C4-2B (cell line): Measurements from ENCODE around the gene TUNAR.

ENCODE experiments used
- H3K27ac ChIP-seq: fragments of 450-650 bp; 2 replicates; pipeline ENCODE4 v1.5.1; 2017
- CTCF ChIP-seq: fragments of 450-650 bp; conservative IDR thresholded peaks from 2 replicates; pipeline ENCODE4 v1.5.1; 2017; ENCODE audit warnings: mild to moderate bottlenecking
- ZFX ChIP-seq: fragments of 450-650 bp; IDR thresholded peaks from 2 replicates; pipeline ENCODE4 v1.6.1; 2017

The TUNAR gene

GRCh38 chr14:95886366-95887056, 9.9 kb downstream of the TUNAR start:
- TF ChIP-seq ZFX (no peak), CTCF (no peak)
- peak overlapping the region; percentile 78 for H3K27ac ChIP-seq

GRCh38 chr14:95887351-95887750, 10.7 kb downstream of the TUNAR start:
- peak overlapping the region; percentile 78 for H3K27ac ChIP-seq
- no peak for TF ChIP-seq ZFX
- TF ChIP-seq CTCF, result no peak

DNA sequence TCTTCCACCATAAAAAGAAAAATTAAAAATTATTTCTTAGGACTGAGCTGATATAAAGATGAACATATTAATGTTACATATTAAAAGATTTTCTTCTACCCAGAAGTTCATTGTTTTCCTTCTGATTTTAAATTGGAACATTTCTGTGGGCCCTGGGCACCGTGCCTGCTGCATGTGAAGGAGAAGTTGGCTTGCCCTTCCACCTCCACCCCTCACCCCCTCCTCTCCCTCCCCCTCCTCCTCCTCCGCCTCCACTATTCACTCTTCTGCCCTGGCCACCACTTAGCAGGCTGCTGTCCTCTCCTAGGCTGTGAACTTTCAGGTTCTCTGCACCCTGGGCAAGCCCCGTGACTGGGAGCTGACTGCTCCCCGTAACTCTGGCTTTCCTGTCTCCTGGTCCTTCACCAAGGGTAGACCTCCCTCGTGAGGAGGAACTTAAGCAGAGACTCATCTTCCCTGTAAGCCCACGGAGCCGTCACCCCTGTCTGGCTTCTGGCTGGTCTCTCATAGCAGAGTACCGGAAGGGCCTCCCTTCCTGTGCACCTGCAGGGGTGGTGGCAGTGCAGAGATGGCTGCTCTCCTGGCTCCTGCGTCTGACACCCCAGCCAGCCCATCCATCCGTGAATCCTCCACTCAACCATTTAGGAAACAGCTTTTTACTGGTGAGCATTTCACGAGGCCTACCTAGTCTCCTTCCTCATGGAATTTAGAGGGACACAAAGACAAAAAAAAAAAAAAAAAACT, 12.8 kb downstream of the TUNAR start:
- no peak for TF ChIP-seq ZFX
- TF ChIP-seq CTCF, result no peak
- peak overlapping the region; percentile 78 for H3K27ac ChIP-seq

- H3K27ac ChIP-seq, result no peak overlapping the region
- no peak for TF ChIP-seq ZFX
- no peak for TF ChIP-seq CTCF
These were observed 15.1 kb downstream of the TUNAR start for GRCh38 chr14:95891742-95892141.

DNA sequence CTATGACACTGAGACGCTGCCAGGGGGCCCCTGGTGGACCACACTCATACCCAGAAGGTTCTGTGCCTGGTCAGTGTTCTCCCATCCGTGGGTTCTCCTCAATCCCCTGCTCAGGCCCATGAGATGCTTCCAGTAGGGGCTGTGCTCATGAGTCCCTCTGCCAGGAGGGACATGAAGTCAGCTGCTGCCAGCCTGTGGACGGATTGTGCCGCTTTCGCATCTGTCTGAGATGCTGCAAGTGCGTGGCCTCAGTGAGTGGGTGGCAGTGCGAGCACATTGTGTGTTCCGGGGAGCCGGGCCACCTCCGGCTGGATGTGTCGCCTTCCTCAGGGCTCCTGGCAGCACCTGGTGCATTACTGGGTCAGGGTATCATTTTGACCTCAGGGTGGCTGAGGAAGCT, 15.5 kb downstream of the TUNAR start:
- no peak overlapping the region for H3K27ac ChIP-seq

DNA sequence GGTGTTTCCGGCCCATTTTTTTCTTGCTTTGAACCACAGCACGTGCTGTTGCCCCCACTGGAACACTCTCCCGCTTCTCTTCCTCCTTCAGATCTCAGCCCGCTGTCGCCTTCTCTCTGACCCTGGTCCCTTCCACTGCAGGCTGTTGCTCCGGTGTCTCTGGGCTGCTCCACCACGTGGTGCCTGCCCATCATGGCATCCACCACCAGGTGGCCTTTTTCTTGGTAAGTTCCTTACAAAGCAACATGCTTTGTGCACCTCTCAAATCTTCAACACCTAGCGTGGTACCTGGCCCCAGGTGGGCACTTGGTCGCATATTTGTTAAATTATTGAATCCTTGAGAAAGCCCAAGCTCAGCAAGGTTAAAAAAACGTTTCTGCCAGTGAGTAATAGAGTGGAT, 19.1 kb downstream of the TUNAR start:
- no peak overlapping the region for H3K27ac ChIP-seq
- TF ChIP-seq ZFX, result no peak
- peak; percentile 75 for TF ChIP-seq CTCF

More for the DNA sequence above, 15.5 kb downstream of the TUNAR start:
- TF ChIP-seq CTCF (no peak), ZFX (no peak)

GRCh38 chr14:95896498-95897135, 20.0 kb downstream of the TUNAR start:
- TF ChIP-seq ZFX, result no peak
- no peak for TF ChIP-seq CTCF
- no peak overlapping the region for H3K27ac ChIP-seq
